SK-N-MC (cell line): ENCODE data around the gene DHX32.

Experiments
- EZH2 ChIP-seq: fragments of 200-600 bp; sonication (generic); IDR thresholded peaks from one replicate; pipeline ENCODE4 v1.6.1; 2017; ENCODE audit warnings: antibody characterized with exemption
- FOXP2 ChIP-seq: optimal IDR thresholded peaks from 2 replicates; pipeline ENCODE3; 2011; ENCODE audit warnings: mild to moderate bottlenecking, moderate library complexity; ENCODE audit not compliant: insufficient read depth; ENCODE audit errors: extremely low read length, control extremely low read depth
- POLR2AphosphoS5 ChIP-seq: IDR thresholded peaks from 2 replicates; pipeline ENCODE4 v1.6.1; 2012; ENCODE audit warnings: mild to moderate bottlenecking, low read depth, low read length, borderline replicate concordance

GRCh38 chr10:125880719-125881118 is 373 bp downstream of the DHX32 start:
- no peak for TF ChIP-seq POLR2AphosphoS5
- TF ChIP-seq FOXP2, result no peak
- no peak for TF ChIP-seq EZH2
